Measurements from ENCODE around the gene MOB3B.

The MOB3B gene

GRCh38 chr9:27538647-27539046 lies 9.0 kb upstream of the MOB3B start:
- no peak overlapping the region for H3K4me3 ChIP-seq (ENCODE audit: low read depth, low read length)
- TF ChIP-seq CTCF (IDR thresholded peaks at IDR 0.05; ENCODE audit: low read depth, low read length), result no peak
- in situ Hi-C loops (cut with HindIII; ENCODE audit: low sequenced_read_pairs), result no loop called here
- no peak for DNase-seq (ENCODE audit: low read depth, low spot score)

- in situ Hi-C loops (cut with HindIII; ENCODE audit: low sequenced_read_pairs), result no loop called here
- no peak for TF ChIP-seq CTCF (IDR thresholded peaks at IDR 0.05; ENCODE audit: low read depth, low read length)
- DNase-seq (ENCODE audit: low read depth, low spot score), result no peak
- H3K4me3 ChIP-seq (ENCODE audit: low read depth, low read length), result no peak overlapping the region
These were observed 8.1 kb upstream of the MOB3B start for GRCh38 chr9:27537756-27538155.

GRCh38 chr9:27537027-27537435 lies 7.4 kb upstream of the MOB3B start:
- TF ChIP-seq CTCF (IDR thresholded peaks at IDR 0.05; ENCODE audit: low read depth, low read length), result no peak
- H3K4me3 ChIP-seq (ENCODE audit: low read depth, low read length), result no peak overlapping the region
- no peak for DNase-seq (ENCODE audit: low read depth, low spot score)
- in situ Hi-C loops (cut with HindIII; ENCODE audit: low sequenced_read_pairs), result no loop called here

GRCh38 chr9:27536168-27536567 lies 6.6 kb upstream of the MOB3B start:
- no peak overlapping the region for H3K4me3 ChIP-seq (ENCODE audit: low read depth, low read length)
- in situ Hi-C loops (cut with HindIII; ENCODE audit: low sequenced_read_pairs), result no loop called here
- DNase-seq (ENCODE audit: low read depth, low spot score), result no peak
- TF ChIP-seq CTCF (IDR thresholded peaks at IDR 0.05; ENCODE audit: low read depth, low read length), result no peak

GRCh38 chr9:27535701-27536118 lies 6.1 kb upstream of the MOB3B start:
- in situ Hi-C loops (cut with HindIII; ENCODE audit: low sequenced_read_pairs), result no loop called here
- DNase-seq (ENCODE audit: low read depth, low spot score), result no peak
- no peak for TF ChIP-seq CTCF (IDR thresholded peaks at IDR 0.05; ENCODE audit: low read depth, low read length)
- H3K4me3 ChIP-seq (ENCODE audit: low read depth, low read length), result no peak overlapping the region

- TF ChIP-seq CTCF (IDR thresholded peaks at IDR 0.05; ENCODE audit: low read depth, low read length), result no peak
- in situ Hi-C loops (cut with HindIII; ENCODE audit: low sequenced_read_pairs), result no loop called here
These were observed 5.1 kb upstream of the MOB3B start for GRCh38 chr9:27534658-27535209.

GRCh38 chr9:27534131-27534530 lies 4.5 kb upstream of the MOB3B start:
- in situ Hi-C loops (cut with HindIII; ENCODE audit: low sequenced_read_pairs), result no loop called here
- TF ChIP-seq CTCF (IDR thresholded peaks at IDR 0.05; ENCODE audit: low read depth, low read length), result no peak
- no peak for DNase-seq (ENCODE audit: low read depth, low spot score)
- H3K4me3 ChIP-seq (ENCODE audit: low read depth, low read length), result no peak overlapping the region

More at GRCh38 chr9:27534658-27535209, 5.1 kb upstream of the MOB3B start:
- H3K4me3 ChIP-seq (ENCODE audit: low read depth, low read length), result no peak overlapping the region
- no peak for DNase-seq (ENCODE audit: low read depth, low spot score)
